ENCODE measurements around the gene RAD51B. TPM values are rescaled to one million over a fixed set of nuclear protein-coding genes. Genes with fewer than 3 reads are reported as not detected.

RAD51B gene
- total and polyA plus RNA-seq, 2 of the 13 experiments (the other 11 are each of a cell fraction or from before 2014, with no cell fraction given), result 7.0 to 9.5 TPM

- Histone ChIP-seq H3K9me3 (ENCODE audit: low read length) (no peaks in the 10 kb centered on the region), H3K4me2 (ENCODE audit: low read depth, low read length) (no peak overlapping the region), H3K27me3 (ENCODE audit: control insufficient read depth in 1 of 2, insufficient read depth in 2 of 2, low read length in 2 of 2) (no peaks in the 10 kb centered on the region), H4K20me1 (ENCODE audit: insufficient read depth, low read length) (no peaks in the 10 kb centered on the region), H3K4me3 (replicated peaks in 1 of 3; ENCODE audit: insufficient read depth in 1 of 3, low read depth in 2 of 3, low read length in 3 of 3) (no peak overlapping the region), H3K27ac (ENCODE audit: extremely low read length, insufficient read depth, low read length) (no peak overlapping the region), H3K79me2 (ENCODE audit: insufficient read depth, low read length) (no peaks in the 10 kb centered on the region), H3K9ac (ENCODE audit: insufficient read depth, low read depth, low read length) (no peak overlapping the region), H3K36me3 (replicated peaks in 1 of 2; ENCODE audit: control insufficient read depth in 1 of 2, insufficient read depth in 2 of 2, low read length in 2 of 2) (no peaks in the 10 kb centered on the region), H3K4me1 (ENCODE audit: insufficient read depth, low read length) (peaks cover 20% of the 10 kb centered on the region), H2AFZ (ENCODE audit: low read length) (no peak overlapping the region)
- intact Hi-C loops (cut with micrococcal nuclease; ENCODE audit: unreplicated experiment), result no loop called here
- BruUV-seq (replicated peaks), result no TSS peak
- 76% methylated on average over 4 of the region's 4 CpGs for WGBS (ENCODE audit: low lambda C conversion rate)
- ChIA-PET CTCF (ENCODE audit: low intra/inter-chr PET ratio, low total read pairs) (no interaction called here), POLR2A (interaction anchor here (1.3 kb wide), 1 partner anchor 23 kb away, joined by 4 read pairs; no protein-coding TSS in a partner anchor)
- FAIRE-seq, result no peak
- in situ Hi-C loops (cut with HindIII; ENCODE audit: extremely low pct_ligation_motif_present, low pct_unique_long_range_greater_than_20kb), result no loop called here
- DNase-seq (ENCODE audit: low spot score), result no peak
- no peak for ATAC-seq
- TF ChIP-seq ZNF276 (CRISPR knock-in tag; IDR thresholded peaks at IDR 0.05; ENCODE audit: low read depth), result no peak
- TF ChIP-seq HOMEZ (CRISPR knock-in tag; IDR thresholded peaks at IDR 0.05; ENCODE audit: low read depth), result no peak
- no peak for TF ChIP-seq HMG20A (CRISPR knock-in tag; IDR thresholded peaks at IDR 0.05; ENCODE audit: borderline replicate concordance)
- TF ChIP-seq TCF7 (IDR thresholded peaks at IDR 0.05; ENCODE audit: low read depth), result no peak
- no peak for TF ChIP-seq HIVEP1 (CRISPR knock-in tag; IDR thresholded peaks at IDR 0.05)
- TF ChIP-seq THYN1 (CRISPR knock-in tag; IDR thresholded peaks at IDR 0.05; ENCODE audit: borderline replicate concordance, low read depth), result no peak
- no peak for TF ChIP-seq FOXP4 (CRISPR knock-in tag; IDR thresholded peaks at IDR 0.05)
- no peak for TF ChIP-seq ATF6 (CRISPR knock-in tag; conservative IDR thresholded peaks at IDR 0.05)
- no peak for TF ChIP-seq ZNF496 (CRISPR knock-in tag; IDR thresholded peaks at IDR 0.05; ENCODE audit: insufficient replicate concordance)
- no peak for TF ChIP-seq PLSCR1 (CRISPR knock-in tag; IDR thresholded peaks at IDR 0.05; ENCODE audit: borderline replicate concordance)
- no peak for TF ChIP-seq KAT2B (IDR thresholded peaks at IDR 0.05; ENCODE audit: borderline replicate concordance, low read depth, low read length)
- no peak for TF ChIP-seq E2F2 (CRISPR knock-in tag; IDR thresholded peaks at IDR 0.05; ENCODE audit: borderline replicate concordance)
- TF ChIP-seq ZNF543 (CRISPR knock-in tag; IDR thresholded peaks at IDR 0.05), result no peak
- TF ChIP-seq IRX3 (CRISPR knock-in tag; IDR thresholded peaks at IDR 0.05; ENCODE audit: borderline replicate concordance, low read depth), result no peak
These were observed 765.2 kb downstream of the RAD51B start for GRCh38 chr14:68584786-68585185.

Measured in HepG2 (cell line).